HG02884 (cell line): ENCODE results near the gene ARHGAP18.
A peak's percentile ranks its signal among the peaks of the same experiment; 100 is the strongest.

Source experiments
- ATAC-seq: cut with Tn5 transposase; IDR thresholded peaks from one replicate; pipeline ENCODE4 v1.9.1; 2021; ENCODE audit warnings: mild to moderate bottlenecking, moderate library complexity; ENCODE audit not compliant: unreplicated experiment

ARHGAP18 gene

GRCh38 chr6:129692467-129692866 is 17.5 kb downstream of the ARHGAP18 start:
- ATAC-seq, result no peak

- ATAC-seq, result no peak
Measured at GRCh38 chr6:129691709-129692108, 18.3 kb downstream of the ARHGAP18 start.

DNA sequence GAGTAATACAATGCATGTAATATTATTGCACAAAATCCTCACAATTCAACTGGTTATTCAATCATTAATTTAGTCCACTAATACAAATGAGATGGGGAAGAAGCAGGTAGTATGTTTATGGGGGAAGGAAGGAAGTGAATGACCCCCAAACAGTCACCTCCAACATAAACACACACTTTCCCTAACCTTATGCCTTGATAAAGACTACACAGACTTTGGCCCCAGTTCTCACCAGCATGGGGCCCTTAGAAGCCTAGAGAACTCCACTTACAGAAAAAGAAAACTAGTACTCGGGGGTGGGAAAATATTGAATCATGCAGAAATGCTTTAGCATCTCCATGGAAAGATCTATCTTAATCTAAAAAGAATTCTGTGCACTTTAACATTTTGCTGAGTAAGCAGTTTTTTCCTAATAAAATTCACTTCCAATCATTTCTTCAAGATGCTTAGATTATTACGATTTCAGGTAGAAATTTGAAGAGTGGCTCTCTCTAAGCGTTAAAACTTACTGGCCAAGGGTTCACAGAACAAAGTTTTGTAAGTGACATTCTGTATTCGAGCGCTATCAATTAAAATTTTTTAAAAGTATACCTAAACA is 18.8 kb downstream of the ARHGAP18 start:
- ATAC-seq, result no peak

- ATAC-seq, result peak; percentile 73
Measured at GRCh38 chr6:129686941-129687627, 22.9 kb downstream of the ARHGAP18 start.

GRCh38 chr6:129685662-129686031 is 24.3 kb downstream of the ARHGAP18 start:
- no peak for ATAC-seq

- ATAC-seq, result no peak
Measured at GRCh38 chr6:129684903-129685661, 24.9 kb downstream of the ARHGAP18 start.

GRCh38 chr6:129684323-129684884 is 25.6 kb downstream of the ARHGAP18 start:
- no peak for ATAC-seq

GRCh38 chr6:129683601-129684322 is 26.2 kb downstream of the ARHGAP18 start:
- peak; percentile 92 for ATAC-seq

DNA sequence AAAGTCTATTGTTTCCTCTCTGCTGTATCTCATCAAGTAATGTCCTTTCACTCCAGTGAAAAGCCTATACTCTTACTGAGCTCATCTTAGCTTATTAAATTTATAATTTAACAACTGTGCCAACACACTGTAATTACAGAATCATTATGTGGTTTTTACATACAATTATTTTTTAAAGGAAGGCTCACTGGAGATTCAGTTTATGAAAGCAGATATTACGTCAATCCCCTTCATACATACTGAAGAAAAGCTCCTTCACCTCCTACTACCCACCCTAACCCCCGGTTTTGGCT is 28.1 kb downstream of the ARHGAP18 start:
- ATAC-seq, result no peak

DNA sequence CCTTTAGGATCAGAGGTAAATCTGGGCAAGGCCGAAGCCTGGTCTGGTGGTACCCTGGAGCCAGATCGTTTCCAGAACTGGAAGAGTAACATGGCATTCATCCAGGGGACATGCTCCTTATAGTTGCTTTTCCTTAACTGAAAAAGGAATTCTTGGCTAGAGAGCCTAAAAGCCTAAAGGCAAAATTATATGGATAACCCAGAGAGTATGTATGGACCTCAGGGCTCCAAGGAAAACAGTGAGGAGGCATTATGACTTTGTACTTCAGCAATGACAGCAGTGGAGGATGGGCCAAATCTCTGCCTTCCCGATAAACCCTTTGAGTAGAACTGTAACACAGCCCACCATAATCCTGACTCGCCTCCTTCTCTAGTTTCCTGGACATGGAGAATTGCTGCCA is 29.3 kb downstream of the ARHGAP18 start:
- no peak for ATAC-seq

DNA sequence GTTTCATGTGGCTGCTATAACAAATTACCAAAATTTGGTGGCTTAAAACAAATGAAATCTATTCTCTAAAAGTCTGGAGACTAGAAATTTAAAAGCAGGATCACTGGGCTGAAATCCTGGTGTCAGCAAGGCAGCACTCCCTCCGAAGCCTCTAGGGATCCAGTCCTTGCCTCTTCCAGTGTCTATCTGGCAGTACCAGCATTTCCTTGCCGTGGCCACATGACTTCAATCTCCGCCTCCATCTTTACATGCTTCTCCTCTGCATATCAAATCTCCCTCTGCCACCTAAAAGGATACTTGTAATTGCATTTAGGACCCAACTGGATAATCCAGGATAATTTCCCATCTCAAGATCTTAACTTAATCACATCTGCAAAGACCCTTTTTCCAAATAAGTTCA is 30.2 kb downstream of the ARHGAP18 start:
- ATAC-seq, result no peak

DNA sequence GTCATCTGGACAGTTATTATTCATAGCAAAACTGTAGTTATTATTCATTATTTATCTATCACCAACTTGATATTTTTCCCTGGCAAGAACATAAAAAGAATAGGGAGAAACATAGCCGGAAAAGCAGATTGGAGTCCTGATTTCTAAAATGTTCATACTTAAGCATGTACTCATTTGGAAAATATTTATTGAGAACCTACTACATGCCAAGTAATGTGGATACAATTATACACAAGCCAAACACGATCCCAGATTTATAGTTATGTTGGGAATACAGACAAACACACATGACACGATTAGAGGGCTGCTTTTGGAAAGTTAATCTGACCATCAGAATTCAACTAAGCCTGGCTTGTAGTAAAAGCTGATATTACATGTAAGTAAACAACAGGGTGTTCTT is 30.7 kb downstream of the ARHGAP18 start:
- ATAC-seq, result no peak

GRCh38 chr6:129678463-129678862 is 31.5 kb downstream of the ARHGAP18 start:
- no peak for ATAC-seq

GRCh38 chr6:129677620-129678325 is 32.2 kb downstream of the ARHGAP18 start:
- ATAC-seq, result no peak

GRCh38 chr6:129675669-129676472 is 34.1 kb downstream of the ARHGAP18 start:
- no peak for ATAC-seq

DNA sequence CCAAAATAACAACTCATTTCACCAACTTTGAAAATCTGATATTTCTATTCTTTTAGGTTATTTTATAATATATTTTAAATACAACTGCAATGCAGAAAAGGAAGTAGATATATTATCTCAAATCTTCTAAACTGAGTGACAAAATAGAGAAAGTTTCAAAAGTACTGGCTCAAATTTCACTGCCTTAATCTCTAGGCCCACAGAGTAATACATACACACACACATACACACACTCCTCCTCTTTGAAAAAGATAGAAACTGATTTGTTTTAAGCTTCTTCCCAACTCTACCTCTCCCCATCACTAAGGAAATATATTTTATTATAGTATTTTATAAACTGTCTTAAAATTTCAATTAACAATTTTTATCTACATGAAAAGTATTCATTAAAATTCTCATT is 36.2 kb downstream of the ARHGAP18 start:
- ATAC-seq, result no peak

DNA sequence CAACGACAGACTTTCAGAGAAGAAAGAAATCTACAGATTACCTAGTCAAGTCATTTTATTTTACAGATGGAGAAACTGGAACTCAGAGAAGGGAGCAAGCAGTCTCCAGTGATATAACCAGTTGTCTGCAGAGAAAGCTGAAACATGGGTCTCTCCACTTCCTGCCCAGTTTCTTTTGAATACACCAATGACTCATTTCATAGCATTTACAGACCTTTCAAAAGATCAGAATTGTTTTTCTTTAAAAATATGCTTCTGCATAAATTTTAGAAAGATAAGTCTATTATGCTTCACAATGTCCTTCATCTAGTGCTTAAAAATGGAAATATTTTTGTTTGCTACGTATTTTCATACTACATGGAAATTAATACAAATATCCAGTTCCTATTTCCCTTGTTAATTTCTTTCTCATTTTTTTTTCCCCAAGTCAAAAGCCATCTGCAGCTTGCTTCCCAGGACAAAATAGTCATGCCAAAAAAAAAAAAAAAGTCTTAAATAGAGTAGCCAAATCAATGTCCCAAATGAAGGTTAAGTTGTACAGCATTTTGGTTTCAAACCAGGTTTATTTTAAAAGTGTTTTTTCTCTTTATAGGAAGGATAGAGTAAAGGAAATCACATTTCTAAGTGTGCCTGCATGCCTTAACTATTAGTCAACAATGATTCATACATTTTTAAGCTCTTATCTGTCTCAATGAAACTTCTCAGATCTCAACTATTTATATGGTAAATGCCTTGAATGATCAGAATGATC is 36.9 kb downstream of the ARHGAP18 start:
- ATAC-seq, result peak; percentile 66

- peak; percentile 22 for ATAC-seq
Measured at GRCh38 chr6:129672341-129672682, 37.7 kb downstream of the ARHGAP18 start.
